GM13977 (cell line): ENCODE measurements around the gene FRRS1.

Experiments used
- DNase-seq: peaks from one replicate; pipeline ENCODE4 v3.0.0; 2012; ENCODE audit warnings: low spot score
- CTCF ChIP-seq: IDR thresholded peaks from 2 replicates; pipeline ENCODE4 v1.5.1; 2012; ENCODE audit warnings: mild to moderate bottlenecking, control low read depth; ENCODE audit not compliant: insufficient read depth; ENCODE audit errors: extremely low read depth, missing control alignments
- in situ Hi-C: fragments of 300-500 bp; cut with MboI; formaldehyde crosslinking; loops from one replicate; pipeline ENCODE4 v1.12.0; 2022; ENCODE audit warnings: low sequenced_read_pairs, low pct_unique_long_range_greater_than_20kb, mixed read lengths, inconsistent platforms; ENCODE audit not compliant: unreplicated experiment

The FRRS1 gene

GRCh38 chr1:99707535-99708142, 58.8 kb downstream of the FRRS1 start:
- DNase-seq: peak; percentile 62
- in situ Hi-C loops: no loop called here
- TF ChIP-seq CTCF: peak; percentile 86

GRCh38 chr1:99705385-99705784, 61.0 kb downstream of the FRRS1 start:
- in situ Hi-C loops: no loop called here
- no peak for DNase-seq
- TF ChIP-seq CTCF: no peak

GRCh38 chr1:99704356-99704816, 62.0 kb downstream of the FRRS1 start:
- no peak for TF ChIP-seq CTCF
- in situ Hi-C loops: no loop called here
- no peak for DNase-seq

- no peak for DNase-seq
- TF ChIP-seq CTCF: no peak
- in situ Hi-C loops: no loop called here
Observed at GRCh38 chr1:99702221-99702620, 64.2 kb downstream of the FRRS1 start.

GRCh38 chr1:99700020-99700419, 66.4 kb downstream of the FRRS1 start:
- no peak for TF ChIP-seq CTCF
- in situ Hi-C loops: no loop called here
- DNase-seq: no peak

GRCh38 chr1:99697580-99697979, 68.9 kb downstream of the FRRS1 start:
- no peak for DNase-seq
- in situ Hi-C loops: loop anchor here (25.0 kb wide), 1 partner anchor 510 kb away; no protein-coding TSS in a partner anchor
- TF ChIP-seq CTCF: no peak
